ENCODE measurements around the gene MLN.

MLN gene

DNA sequence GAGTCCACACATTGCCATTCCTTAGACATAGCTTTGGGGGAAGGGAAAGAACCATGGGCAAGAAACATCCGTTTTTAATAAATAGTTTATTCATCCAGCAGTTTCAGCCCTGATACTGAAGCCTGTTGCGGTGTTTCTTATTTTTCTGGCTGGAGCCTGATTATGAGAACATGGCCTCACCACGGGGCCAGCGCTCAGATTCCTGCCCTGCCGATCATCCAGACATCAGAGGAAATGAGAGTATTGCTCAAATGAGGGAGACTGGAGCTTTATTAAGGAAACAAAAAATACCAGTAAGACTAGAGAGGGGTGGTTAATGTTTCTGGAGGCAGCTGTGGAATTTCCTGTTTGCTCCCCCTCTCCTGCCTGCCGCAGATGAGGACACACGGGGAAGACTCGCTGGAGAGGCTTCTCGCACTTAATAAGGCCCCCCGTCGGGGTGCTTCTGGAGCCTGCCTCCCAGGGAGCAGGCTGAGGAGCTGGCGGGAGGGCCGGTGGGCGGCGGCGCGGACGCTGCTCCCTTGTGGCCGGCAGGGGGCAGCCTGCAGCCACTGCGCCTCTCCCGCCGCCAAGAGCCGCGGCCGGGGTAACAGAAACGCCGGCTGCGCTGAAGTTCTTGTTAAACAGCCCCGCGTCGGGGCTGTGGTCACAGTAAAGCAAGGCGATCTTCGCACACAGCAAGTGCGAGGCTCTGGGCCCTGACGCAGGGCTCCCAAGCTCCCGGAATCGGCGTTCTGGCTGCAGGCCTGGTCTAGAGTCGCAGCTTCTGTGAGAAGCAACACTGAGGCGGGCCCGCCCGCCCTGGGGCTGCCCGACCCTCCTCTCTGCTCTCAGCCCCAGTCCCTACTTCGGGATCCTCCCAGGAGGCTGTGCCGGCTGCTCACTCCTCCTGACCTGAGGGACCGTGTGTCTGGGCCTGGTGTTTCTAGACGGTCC, 32.4 kb downstream of the MLN start:
- DNase-seq (ENCODE audit: low read depth in 3 of 3): peak; percentile 27 to 49 (median 31)

DNA sequence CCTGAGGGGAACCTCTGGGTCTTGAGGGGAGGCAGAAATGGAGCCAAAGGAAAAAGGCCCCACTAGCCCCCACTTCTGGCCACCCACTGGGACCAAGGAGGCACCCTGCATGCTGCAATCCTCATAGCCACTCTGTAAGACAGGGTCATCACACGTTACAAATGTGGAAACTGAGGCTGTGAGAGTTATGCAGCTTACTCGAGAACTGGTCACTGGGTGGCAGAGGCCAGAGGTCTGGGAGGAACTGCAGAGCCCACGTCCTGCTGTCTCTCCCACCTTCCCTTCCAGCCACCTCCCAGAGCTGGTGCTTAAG, 33.0 kb downstream of the MLN start:
- no peak for DNase-seq (ENCODE audit: low read depth in 3 of 3)

DNA sequence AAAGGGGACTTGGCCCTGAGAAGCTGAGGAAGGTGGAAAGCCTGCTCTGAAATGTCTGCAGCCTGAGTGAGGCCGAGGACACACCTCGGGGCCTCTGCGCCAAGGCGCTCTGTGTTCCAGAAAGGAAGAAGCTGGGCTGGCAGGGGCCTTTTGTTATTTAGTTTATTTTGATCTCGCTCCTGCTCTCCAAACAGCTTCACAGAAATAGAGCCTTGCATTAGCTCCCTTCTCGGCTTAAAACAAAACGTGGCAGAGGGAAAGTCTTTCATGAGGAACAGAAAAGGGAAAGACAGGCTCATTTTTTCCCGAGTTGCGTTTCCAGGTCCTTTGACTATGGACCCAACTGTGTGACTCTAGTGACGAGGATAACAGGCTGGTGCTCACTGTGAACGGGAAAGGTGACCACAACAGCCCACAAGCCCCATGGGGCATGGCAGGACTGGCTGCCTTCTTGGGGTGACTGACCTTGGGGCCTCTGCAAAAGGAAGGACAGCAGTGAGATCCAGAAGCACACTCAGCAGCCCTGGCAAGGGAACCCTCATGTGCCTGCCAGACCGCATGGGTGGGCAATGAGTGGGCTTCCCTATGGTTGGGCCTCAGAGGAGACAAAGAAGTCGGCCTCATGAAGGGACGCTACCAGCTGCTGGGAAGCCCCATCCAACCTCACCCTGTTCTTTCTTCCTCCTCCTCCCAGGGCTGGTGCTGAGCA, 33.5 kb downstream of the MLN start:
- DNase-seq (ENCODE audit: low read depth in 3 of 3): no peak

DNA sequence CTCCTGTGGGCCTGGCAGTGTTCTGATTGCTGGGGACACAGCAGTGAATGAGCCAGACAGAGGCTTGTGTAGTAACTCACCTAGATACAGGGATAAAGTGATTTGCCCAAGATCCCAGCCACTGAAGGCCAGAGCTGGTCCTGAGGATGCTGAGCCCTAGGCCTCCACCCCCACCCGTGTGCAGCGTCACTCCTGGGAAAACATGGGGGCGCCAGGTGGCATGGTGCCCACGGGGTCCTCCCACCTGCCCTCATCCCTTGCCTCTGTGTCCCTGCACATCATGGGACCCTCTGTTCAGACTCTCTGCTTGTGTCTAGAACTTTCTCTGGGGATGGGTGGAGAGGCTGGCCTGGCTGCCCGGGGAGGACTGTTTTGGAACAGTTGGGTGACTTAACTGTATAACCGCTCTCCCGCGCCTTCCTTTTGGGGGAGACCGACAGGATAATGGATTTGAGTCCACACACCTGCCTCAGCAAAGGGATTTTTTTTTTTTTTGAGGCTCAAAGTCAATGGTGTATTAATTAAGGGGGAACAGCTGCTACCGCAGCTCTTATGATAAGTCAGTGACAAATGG, 34.5 kb downstream of the MLN start:
- DNase-seq (ENCODE audit: low read depth in 3 of 3): no peak

DNA sequence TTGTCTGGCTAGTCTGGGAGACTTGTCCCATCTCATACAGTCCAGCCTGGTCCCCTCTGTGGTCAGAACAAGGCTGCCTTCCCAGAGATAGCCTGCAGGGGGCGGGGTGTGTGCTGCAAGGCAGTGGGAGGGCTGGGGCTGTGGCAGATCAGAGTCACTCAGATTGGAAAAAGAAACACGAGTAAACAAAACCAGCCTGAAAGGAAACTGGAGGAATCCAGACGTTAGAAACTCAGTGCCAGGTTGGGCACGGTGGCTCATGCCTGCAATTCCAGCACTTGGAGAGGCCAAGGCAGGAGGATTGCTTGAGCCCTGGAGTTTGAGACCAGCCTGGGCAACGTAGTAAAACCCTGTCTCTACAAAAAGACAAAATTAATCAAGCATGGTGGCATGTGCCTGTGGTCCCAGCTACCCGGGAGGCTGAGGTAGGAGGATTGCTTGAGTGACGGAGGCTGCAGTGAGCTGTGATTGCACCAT, 35.1 kb downstream of the MLN start:
- DNase-seq (ENCODE audit: low read depth in 3 of 3): peak; percentile 47 to 73 (median 58)

DNA sequence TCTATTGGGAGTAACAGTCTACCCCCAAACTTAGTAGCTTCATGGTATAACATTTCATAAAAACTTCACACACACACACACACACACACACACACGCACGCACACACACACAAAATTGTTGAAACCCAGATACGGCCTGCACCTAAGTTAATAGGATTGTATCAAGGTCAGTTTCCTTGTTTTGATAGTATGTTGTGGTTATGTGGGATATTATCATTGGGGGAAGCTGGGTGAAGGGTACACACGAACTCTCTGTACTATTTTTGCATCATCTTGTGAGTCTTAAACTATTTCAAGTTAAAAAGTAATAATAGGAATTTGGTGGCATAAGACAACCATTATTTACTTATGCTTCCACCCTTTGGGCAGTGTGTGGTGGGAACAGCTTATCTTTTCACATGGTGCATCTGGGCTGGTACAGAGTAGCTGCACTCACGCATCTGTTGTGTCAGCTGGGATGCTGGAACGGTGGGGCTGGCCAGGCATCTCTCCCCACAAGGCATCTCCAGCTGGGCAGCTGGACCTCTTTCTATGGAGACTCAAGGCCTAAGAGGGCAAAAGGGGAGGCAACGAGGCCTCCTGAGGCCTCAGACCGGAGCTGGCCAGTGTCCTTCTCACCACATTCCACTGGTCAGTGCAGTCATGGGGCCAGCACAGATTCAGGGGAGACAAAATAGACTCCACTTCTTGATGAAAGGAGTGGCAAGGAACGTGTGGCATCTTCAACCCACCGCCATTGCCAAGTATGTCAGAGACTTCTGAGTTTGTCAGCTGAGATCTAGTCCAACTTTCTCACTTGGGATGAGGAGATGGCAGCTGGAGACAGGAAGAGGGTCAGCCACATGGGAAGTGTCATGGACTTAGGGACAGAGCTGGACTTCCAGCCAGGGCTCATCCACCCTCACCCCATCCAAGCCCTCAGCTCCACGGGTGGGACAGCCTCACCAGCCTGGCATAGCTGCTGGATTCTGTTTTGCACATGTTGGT, 36.6 kb downstream of the MLN start:
- no peak for DNase-seq (ENCODE audit: low read depth in 3 of 3)

DNA sequence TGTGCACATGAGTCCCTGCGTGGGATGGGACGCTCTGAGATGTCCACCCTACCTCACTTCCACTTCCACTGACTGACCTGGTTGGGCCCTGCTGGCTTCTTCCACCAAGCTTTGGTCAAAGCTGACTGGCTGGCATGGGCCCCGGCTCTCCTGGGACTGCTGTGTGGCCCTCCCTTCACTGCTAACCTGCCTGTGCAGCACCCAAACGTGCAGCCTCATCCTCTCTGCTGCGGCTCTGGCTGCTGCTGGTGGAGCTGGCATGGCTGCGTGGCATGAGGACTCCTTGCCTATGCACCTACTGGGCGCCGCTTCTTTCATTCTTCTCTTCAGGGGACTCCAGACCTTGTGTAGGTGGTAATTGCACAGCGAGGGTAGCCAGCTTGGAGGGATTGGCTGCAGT, 38.4 kb downstream of the MLN start:
- no peak for DNase-seq (ENCODE audit: low read depth in 3 of 3)

DNA sequence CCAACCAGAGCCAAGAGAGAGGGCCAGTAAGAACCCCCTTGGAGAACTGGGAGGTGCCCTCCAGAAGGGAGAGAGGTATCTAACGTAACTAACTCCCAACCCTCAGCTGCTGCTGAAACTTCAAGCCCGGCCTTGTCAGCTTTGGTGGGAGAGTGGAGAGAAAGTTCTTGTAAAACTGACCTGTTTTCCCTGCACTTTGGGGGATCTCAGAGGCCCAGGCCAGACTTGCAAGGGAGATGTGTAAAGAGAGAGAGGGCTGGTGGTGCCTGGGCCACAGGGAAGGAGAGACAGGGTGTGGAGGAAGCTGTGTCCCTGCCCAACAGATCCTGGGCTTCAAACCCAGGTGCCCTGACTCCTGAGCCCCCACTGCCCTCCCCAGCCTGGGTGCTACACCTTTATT, 39.8 kb downstream of the MLN start:
- no peak for DNase-seq (ENCODE audit: low read depth in 3 of 3)

DNA sequence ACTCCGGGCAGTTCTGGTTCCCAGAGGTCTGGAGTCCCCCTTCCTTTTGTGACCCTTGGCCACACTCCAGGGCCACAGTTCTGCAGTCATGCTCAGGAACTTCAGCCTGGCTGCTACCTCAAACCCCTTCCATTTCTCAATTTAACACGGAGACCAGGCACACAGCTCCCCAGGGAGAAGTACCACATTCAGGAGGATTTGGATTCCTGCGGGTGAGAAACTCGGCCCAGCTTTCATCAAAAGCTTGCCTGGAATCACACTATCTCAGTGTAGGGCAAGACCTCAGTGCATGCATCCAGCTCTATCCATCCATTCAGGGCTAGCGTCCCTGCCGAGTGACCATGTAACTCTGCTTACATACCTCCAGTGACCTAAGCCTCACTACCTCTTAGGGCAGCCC, 40.3 kb downstream of the MLN start:
- DNase-seq (ENCODE audit: low read depth in 3 of 3): no peak

DNA sequence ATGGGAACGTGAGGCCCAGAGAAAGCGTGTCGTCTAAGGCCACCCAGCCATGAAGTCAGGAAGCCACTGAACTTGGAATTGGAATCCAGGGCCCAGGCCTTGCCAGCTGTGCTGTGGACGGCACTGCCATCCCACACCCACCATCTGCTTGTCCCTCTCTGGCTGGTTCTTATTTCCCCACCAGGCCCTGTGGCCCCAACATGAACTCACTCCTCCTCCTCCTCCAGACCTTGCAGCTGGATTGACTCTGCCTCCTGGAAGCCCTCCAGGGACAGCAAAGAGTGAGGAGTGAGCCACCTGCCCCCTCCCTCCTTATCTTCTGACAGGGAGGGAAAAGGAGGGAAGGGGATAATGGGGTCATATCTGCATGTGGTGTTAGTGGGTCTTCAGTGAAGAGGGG, 41.1 kb downstream of the MLN start:
- no peak for DNase-seq (ENCODE audit: low read depth in 3 of 3)

DNA sequence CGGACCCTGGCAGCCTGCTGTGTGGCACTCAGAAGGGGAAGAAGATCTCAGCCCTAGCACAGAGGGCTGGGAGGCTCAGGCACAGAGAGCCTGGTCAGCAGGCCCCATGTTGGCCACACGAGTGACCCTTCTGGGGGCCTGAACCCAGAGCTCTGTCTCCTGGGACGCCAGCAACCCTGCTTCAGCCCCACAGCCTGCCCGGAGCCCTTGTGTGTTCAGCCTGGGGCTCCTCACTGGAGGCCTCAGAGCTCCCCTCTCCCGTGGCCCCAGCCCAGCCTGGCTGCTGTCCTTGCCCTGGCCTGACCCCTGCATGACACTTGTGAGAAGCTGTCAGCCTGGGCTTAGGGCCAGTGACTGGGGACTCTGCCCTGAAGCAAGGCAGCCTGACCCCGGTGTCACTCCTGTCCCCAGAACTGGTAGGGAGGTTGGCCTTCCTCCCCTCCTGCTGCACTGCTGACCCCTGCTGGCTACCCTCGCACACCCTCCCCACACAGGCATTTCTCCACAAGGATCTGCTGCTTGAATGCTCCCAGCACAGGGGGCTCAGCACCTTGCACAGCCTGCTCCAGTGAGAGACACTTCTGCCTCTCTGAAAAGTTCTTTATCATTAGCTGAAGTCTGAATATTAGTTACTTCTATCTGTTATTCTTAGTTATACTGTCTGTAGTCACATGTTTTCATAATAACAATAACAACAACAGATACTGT, 41.7 kb downstream of the MLN start:
- DNase-seq (ENCODE audit: low read depth in 3 of 3): peak; percentile 8 to 39 (median 10)

DNA sequence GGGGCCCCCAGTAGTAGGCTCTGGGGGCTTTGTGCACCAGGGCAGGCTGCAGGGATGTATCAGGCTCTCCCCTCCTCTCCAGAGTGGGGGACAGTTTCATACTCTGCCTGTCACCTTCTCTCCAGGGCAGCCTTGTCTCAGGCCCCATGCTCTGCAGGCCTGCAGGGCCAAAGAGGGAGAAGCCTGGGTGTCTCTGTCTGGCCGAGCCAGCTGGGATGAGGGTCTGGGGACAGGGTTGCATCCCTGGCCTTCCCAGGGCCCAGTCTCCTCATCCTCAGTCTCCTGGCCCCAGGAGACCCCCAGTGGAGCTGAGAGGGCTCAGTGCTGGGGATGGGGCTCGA, 42.3 kb downstream of the MLN start:
- DNase-seq (ENCODE audit: low read depth in 3 of 3): no peak

DNA sequence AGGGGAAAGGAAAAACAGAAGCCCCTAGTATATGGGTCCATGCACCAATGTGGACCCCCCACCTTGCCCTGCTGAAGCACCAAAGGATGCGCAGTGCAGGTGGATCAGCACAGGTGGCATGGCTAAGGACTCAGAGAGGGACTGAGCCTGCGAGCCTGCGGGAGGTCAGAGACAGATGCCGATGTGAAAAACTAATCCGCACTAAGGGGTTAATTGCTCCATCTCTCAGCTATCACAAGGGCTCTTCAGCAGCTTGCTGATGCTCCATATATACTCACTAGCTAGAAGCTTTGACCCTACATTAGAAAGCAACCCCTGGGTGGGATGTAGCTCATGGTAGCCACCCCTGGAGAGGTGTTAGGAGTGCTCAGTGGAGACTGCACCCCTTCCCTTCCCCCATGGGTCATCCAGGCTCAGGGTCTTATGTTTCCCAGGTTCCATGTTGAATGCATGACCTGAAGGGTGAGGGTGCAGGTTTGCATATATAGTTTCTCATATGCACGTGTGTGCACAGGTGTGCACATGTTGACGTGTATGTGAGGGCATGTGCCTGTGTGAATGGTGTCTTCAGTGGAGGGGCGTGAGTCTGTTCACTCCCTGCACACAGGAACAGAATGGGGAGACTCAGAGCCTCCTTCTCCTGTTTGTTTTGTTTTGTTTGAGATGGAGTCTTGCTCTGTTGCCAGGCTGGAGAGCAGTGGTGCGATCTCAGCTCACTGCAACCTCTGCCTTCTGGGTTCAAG, 43.7 kb downstream of the MLN start:
- DNase-seq (ENCODE audit: low read depth in 3 of 3): no peak

DNA sequence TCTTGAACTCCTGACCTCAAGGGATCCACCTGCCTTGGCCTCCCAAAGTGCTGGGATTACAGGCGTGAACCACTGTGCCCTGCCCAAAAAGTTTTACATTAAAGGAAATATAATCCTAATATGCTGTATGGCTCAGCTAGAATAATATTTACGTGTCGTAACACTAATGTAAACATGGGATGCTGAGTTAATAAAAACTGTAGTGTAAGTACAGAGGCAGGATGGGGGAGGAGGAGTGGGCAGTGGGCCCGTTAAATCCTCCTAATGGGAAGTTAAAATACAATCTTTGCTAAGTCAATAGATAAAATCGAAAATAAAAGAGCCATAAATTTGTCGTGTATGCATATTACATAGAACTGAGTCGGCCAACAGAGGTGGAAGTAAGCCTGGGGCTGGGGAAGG, 45.0 kb downstream of the MLN start:
- no peak for DNase-seq (ENCODE audit: low read depth in 3 of 3)

DNA sequence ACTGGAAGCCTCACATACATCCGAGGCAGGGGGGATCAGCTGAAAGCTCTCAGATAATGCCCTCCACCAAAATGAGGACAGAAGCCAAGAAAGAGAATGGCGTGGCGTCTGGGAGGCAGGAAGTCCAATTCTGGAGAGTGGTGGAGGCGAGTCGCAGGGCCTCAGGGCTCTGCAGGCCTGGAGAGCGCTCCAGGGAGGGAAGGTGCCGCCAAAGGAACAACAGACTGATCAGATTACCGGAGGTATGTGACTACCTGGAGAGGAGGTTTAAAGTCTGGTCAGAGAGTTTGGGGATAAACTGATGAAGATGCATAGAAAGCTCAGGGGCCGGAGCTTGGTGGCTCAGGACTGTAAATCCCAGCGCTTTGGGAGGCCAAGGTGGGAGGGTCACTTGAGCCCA, 45.9 kb downstream of the MLN start:
- DNase-seq (ENCODE audit: low read depth in 3 of 3): no peak

DNA sequence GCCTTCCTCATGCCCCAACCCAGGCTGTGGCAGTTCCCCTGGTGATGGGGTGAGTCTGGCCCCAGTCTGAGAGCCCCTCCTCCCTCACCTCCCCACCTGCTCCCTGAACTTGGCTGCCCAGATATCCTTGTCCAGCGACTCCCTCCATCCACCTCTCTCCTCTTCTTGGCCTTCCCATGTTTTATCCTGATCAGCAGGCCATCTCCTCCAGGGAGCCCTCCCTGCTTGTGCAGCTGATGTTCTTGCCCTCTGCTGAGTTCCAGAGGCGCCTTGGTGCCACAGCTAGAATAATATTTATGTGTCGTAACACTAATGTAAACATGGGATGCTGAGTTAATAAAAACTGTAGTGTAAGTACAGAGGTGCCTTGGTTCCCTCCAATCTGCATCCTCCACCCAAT, 46.7 kb downstream of the MLN start:
- no peak for DNase-seq (ENCODE audit: low read depth in 3 of 3)

DNA sequence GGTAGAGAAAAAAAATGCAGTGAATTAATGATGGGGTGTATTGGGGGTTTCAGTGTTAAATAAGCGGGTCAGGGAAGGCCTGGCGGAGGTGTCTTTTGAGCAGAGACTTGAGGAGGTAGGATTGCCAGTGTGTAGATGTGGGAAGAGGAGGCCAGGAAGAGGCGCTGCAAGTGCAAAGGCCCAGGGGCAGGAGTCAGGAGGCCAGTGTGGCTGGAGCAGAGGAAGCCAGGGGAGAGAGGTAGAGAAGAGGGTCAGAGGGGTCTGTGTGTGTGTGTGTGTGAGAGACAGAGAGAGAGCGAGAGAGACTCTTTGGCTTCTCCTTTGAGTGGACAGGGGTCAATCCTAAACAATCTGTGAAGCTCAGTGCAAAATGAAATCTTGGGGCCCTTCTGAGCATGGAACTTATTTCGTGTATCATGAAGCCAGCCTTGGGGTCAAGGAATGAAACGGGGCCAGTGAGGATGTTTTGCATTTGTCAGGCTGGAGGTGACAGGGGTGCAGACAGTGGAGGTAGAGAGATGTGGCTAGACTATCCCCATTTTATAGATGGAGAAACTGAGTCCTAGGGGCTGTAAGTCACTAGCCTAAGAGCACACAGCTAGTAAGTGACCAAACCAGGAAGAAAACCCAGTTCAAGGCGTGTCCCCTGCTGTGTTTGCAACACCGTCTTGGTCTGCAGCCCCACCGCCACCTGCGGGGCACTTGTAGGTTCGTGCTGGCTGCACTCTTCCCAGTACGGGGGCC, 47.4 kb downstream of the MLN start:
- no peak for DNase-seq (ENCODE audit: low read depth in 3 of 3)

DNA sequence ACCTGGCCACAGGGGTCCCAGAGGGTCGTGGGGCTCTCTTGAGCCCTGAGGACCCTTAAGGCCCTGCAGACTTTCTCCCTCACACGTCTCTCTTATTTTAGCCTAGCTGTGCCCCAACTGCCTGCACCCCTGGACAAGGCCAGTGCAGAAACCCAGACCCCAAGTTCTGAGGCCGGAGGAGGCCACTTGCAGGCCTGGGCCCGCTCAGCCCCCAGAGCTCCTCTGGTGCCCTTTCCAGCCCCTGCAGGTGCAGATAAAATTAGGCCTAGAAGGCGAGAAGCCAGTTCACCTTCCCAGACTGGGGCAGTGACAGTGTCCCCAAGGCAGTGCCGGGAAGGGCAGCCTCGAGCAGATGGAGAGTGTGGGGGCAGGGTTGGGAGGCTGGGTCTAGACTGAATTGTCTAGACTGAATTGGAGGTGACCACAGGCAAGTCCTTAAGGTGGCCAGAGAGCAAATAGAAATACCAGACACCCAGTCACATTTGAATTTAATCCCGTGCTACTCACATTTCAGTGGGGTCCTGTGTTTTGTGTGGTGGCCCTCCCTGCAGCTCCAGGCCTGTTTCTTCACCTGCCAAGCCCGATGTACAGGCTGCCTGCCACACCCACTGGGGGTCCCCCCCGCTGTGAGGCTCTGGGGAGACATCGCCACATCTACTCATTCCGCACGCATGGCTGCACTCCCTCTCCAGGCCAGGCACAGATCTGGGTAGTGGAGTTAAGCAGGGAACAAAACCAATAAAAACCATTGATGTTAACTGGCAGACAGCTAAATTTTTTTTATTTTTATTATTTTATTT, 48.5 kb downstream of the MLN start:
- no peak for DNase-seq (ENCODE audit: low read depth in 3 of 3)

DNA sequence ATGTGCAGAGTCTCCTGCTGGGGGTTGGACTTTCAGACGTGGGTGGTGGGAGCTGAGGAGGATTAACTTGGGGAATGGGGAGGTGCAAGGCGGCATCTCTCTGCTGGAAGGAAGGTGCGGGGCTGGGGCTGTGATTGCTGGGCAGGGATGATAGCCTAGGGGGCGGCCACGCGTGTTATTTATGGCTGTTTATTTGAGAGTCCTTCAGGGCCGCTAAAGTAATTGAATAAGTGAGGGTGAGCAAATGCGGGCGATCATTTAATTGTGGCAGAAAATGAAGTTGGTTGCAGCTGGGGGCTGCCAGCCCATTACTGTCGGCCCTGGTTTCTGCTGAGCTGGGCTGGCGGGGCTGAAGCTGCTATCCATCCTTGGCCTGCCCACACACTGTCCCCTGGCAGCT, 49.6 kb downstream of the MLN start:
- DNase-seq (ENCODE audit: low read depth in 3 of 3): no peak
